Camera-type eye (tissue), 1 donor: ENCODE measurements around the gene RAB27B. TPM values are rescaled to one million over a fixed set of nuclear protein-coding genes. Genes with fewer than 3 reads are reported as not detected.

ENCODE experiments used
- total RNA-seq: library from RNA; depleted of rRNA; stranded (reverse); fragments of >200 nt; gene quantifications from one replicate; pipeline ENCODE4 v1.2.3, GENCODE V29; 2014

Gene RAB27B
- total RNA-seq: 8.7 TPM

GRCh38 chr18:54828281-54828881 is at the start of gene RAB27B:
TSS of gene RAB27B (plus strand) at chr18:54828477. CDS start at chr18:54877586, 49,109 bp downstream.

Other genes starting within 250 kb of the RAB27B start
- not detected for gene DYNAP, start 237.2 kb upstream of the RAB27B start, total RNA-seq
- gene CCDC68, start 131.0 kb downstream of the RAB27B start, total RNA-seq: 14.3 TPM